ENCODE data around the gene IFNAR1.

IFNAR1 gene

DNA sequence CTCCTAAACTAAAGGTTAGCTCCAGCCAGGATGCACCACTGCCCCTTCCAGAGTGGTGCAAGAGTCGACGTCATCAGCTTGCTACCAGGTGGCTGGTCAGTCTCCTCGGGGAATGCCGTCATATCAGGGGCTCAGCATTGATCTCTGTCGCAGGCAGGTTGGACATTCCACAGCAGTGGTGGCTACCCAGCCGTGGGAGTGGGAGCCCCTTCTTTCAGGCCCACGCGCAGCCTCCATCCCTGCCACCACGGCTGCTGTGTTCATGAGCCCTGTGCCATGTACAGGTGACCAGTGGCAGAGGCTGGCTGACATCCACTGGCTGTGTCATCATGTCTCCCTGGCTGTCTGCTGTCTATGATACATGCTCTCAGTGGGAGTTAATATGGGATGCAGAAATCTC lies 33.1 kb upstream of the IFNAR1 start:
- no peak for TF ChIP-seq POLR2AphosphoS5 (IDR thresholded peaks at IDR 0.05; ENCODE audit: low read depth, low read length)
- TF ChIP-seq REST (IDR thresholded peaks at IDR 0.05; ENCODE audit: insufficient read depth in 1 of 2, low read depth in 2 of 2, low read length in 2 of 2), result no peak
- no peak for TF ChIP-seq SIN3A (IDR thresholded peaks at IDR 0.05; ENCODE audit: borderline replicate concordance, insufficient read depth, low read length)
- TF ChIP-seq FOXP2 (optimal IDR thresholded peaks at IDR 0.05; ENCODE audit: borderline replicate concordance, extremely low read depth, extremely low read length, insufficient read depth), result no peak
- no peak for TF ChIP-seq TAF1 (IDR thresholded peaks at IDR 0.05; ENCODE audit: borderline replicate concordance, insufficient read depth, low read length)

- TF ChIP-seq FOXP2 (optimal IDR thresholded peaks at IDR 0.05; ENCODE audit: borderline replicate concordance, extremely low read depth, extremely low read length, insufficient read depth), result no peak
- TF ChIP-seq POLR2AphosphoS5 (IDR thresholded peaks at IDR 0.05; ENCODE audit: low read depth, low read length), result no peak
- no peak for TF ChIP-seq SIN3A (IDR thresholded peaks at IDR 0.05; ENCODE audit: borderline replicate concordance, insufficient read depth, low read length)
- TF ChIP-seq TAF1 (IDR thresholded peaks at IDR 0.05; ENCODE audit: borderline replicate concordance, insufficient read depth, low read length), result no peak
- TF ChIP-seq REST (IDR thresholded peaks at IDR 0.05; ENCODE audit: insufficient read depth in 1 of 2, low read depth in 2 of 2, low read length in 2 of 2), result no peak
Measured at GRCh38 chr21:33292724-33293123, 32.0 kb upstream of the IFNAR1 start.

DNA sequence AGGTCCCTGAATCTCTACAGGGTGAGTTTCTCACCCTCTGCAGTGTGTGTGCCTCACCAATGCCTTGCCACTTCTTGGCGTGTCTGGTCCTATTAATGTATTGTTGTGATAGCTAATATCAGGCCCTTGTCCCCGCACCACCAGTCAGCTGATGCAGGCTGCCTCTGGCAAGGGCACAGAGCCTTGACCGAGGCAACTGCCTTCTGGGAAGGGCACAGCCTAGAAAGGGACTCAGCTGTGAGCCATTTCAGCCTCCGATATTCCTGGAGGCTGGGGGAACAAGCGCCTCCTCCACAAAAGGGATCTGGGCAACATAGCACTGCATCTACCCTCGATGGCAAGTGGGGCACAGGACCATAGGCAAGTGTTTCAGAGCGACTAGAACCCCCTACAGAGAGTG lies 31.6 kb upstream of the IFNAR1 start:
- TF ChIP-seq TAF1 (IDR thresholded peaks at IDR 0.05; ENCODE audit: borderline replicate concordance, insufficient read depth, low read length), result no peak
- TF ChIP-seq POLR2AphosphoS5 (IDR thresholded peaks at IDR 0.05; ENCODE audit: low read depth, low read length), result no peak
- TF ChIP-seq REST (IDR thresholded peaks at IDR 0.05; ENCODE audit: insufficient read depth in 1 of 2, low read depth in 2 of 2, low read length in 2 of 2), result no peak
- no peak for TF ChIP-seq SIN3A (IDR thresholded peaks at IDR 0.05; ENCODE audit: borderline replicate concordance, insufficient read depth, low read length)
- TF ChIP-seq FOXP2 (optimal IDR thresholded peaks at IDR 0.05; ENCODE audit: borderline replicate concordance, extremely low read depth, extremely low read length, insufficient read depth), result no peak

GRCh38 chr21:33293811-33294216 lies 31.0 kb upstream of the IFNAR1 start:
- TF ChIP-seq REST (IDR thresholded peaks at IDR 0.05; ENCODE audit: insufficient read depth in 1 of 2, low read depth in 2 of 2, low read length in 2 of 2) (no peak), SIN3A (IDR thresholded peaks at IDR 0.05; ENCODE audit: borderline replicate concordance, insufficient read depth, low read length) (no peak), TAF1 (IDR thresholded peaks at IDR 0.05; ENCODE audit: borderline replicate concordance, insufficient read depth, low read length) (no peak)

GRCh38 chr21:33296156-33296555 lies 28.6 kb upstream of the IFNAR1 start:
- no peak for TF ChIP-seq POLR2AphosphoS5 (IDR thresholded peaks at IDR 0.05; ENCODE audit: low read depth, low read length)
- TF ChIP-seq TAF1 (IDR thresholded peaks at IDR 0.05; ENCODE audit: borderline replicate concordance, insufficient read depth, low read length), result no peak
- no peak for TF ChIP-seq FOXP2 (optimal IDR thresholded peaks at IDR 0.05; ENCODE audit: borderline replicate concordance, extremely low read depth, extremely low read length, insufficient read depth)
- TF ChIP-seq REST (IDR thresholded peaks at IDR 0.05; ENCODE audit: insufficient read depth in 1 of 2, low read depth in 2 of 2, low read length in 2 of 2), result no peak
- no peak for TF ChIP-seq SIN3A (IDR thresholded peaks at IDR 0.05; ENCODE audit: borderline replicate concordance, insufficient read depth, low read length)
